ENCODE results near the gene UBA5.

The UBA5 gene

GRCh38 chr3:132726341-132726823, 66.3 kb downstream of the UBA5 start:
- TF ChIP-seq RAD21 (IDR thresholded peaks at IDR 0.05; ENCODE audit: low read depth) = peak; percentile 66
- TF ChIP-seq CEBPB (IDR thresholded peaks at IDR 0.05) = no peak
- no peak for TF ChIP-seq REST (IDR thresholded peaks at IDR 0.05; ENCODE audit: low read depth)
- no peak for TF ChIP-seq YY1 (IDR thresholded peaks at IDR 0.05; ENCODE audit: low read depth)
- TF ChIP-seq TEAD4 (IDR thresholded peaks at IDR 0.05) = peak; percentile 74
